Neural cell (in vitro differentiated cells): ENCODE measurements around the gene SIRPG. TPM values are rescaled to one million over a fixed set of nuclear protein-coding genes. Genes with fewer than 3 reads are reported as not detected.

ENCODE experiments used
- H2AFZ ChIP-seq: fragments of 200-600, 300-800 bp; sonication (generic), shearing (Covaris generic); 2 replicates; pipeline ENCODE4 v1.6.0; 2014; ENCODE audit warnings: low read depth, mild to moderate bottlenecking, antibody characterized with exemption, low read length, moderate library complexity
- H3F3A ChIP-seq: fragments of 200-600 bp; shearing (Covaris generic); 2 replicates; pipeline ENCODE4 v1.6.1; 2016; ENCODE audit warnings: mild to moderate bottlenecking, moderate library complexity, mixed read lengths, antibody characterized with exemption, low read length; ENCODE audit not compliant: insufficient read depth, poor library complexity, severe bottlenecking
- H3K27ac ChIP-seq: fragments of 200-600, 300-800 bp; sonication (generic), shearing (Covaris generic); 2 replicates; pipeline ENCODE4 v1.5.1; 2014; ENCODE audit warnings: mild to moderate bottlenecking, low read length, moderate library complexity
- H3K27me3 ChIP-seq: fragments of 300-800, 200-600 bp; sonication (generic), shearing (Covaris generic); 2 replicates; pipeline ENCODE4 v1.6.0; 2014; ENCODE audit warnings: mild to moderate bottlenecking, low read depth, low read length, moderate library complexity; ENCODE audit not compliant: insufficient read depth
- H3K36me3 ChIP-seq: fragments of 300-800, 200-600 bp; sonication (generic), shearing (Covaris generic); 2 replicates; pipeline ENCODE4 v1.5.1; 2014; ENCODE audit warnings: mild to moderate bottlenecking, antibody characterized with exemption, low read length, moderate library complexity; ENCODE audit not compliant: insufficient read depth
- H3K4me2 ChIP-seq: fragments of 300-800, 200-600 bp; sonication (generic), shearing (Covaris generic); 2 replicates; pipeline ENCODE4 v1.6.0; 2014; ENCODE audit warnings: mild to moderate bottlenecking, low read length
- H3K4me3 ChIP-seq: fragments of 300-800, 200-600 bp; sonication (generic), shearing (Covaris generic); 2 replicates; pipeline ENCODE4 v1.5.1; 2014; ENCODE audit warnings: mild to moderate bottlenecking, low read length, moderate library complexity
- H3K79me2 ChIP-seq: fragments of 200-600 bp; shearing (Covaris generic); replicated peaks from 2 replicates; pipeline ENCODE4 v1.6.0; 2014; ENCODE audit warnings: mild to moderate bottlenecking, low read length, moderate library complexity; ENCODE audit not compliant: insufficient read depth
- H3K9ac ChIP-seq: fragments of 300-800, 200-600 bp; sonication (generic), shearing (Covaris generic); 2 replicates; pipeline ENCODE4 v1.6.1; 2016; ENCODE audit warnings: mild to moderate bottlenecking, low read length, mixed read lengths
- H3K9me2 ChIP-seq: fragments of 200-600 bp; shearing (Covaris generic); 2 replicates; pipeline ENCODE4 v1.6.1; 2016; ENCODE audit warnings: mild to moderate bottlenecking, low read length, mixed read lengths; ENCODE audit not compliant: insufficient read depth
- H3K9me3 ChIP-seq: fragments of 200-600, 300-800 bp; sonication (generic), shearing (Covaris generic); 2 replicates; pipeline ENCODE4 v1.6.1; 2016; ENCODE audit warnings: mild to moderate bottlenecking, mixed run types, low read length, moderate library complexity, mixed read lengths
- H4K20me1 ChIP-seq: fragments of 200-600 bp; shearing (Covaris generic); 2 replicates; pipeline ENCODE4 v1.6.1; 2016; ENCODE audit warnings: mild to moderate bottlenecking, mixed run types; ENCODE audit not compliant: insufficient read depth
- EP300 ChIP-seq: fragments of 450-650 bp; conservative IDR thresholded peaks from 2 replicates; pipeline ENCODE4 v1.6.1; 2014; ENCODE audit warnings: antibody characterized with exemption, mild to moderate bottlenecking, moderate library complexity; ENCODE audit not compliant: poor library complexity, severe bottlenecking
- EZH2 ChIP-seq: fragments of 200-600, 300-800 bp; shearing (Covaris generic), sonication (generic); IDR thresholded peaks from 2 replicates; pipeline ENCODE4 v1.6.1; 2014; ENCODE audit warnings: antibody characterized with exemption, low read length, borderline replicate concordance, mild to moderate bottlenecking; ENCODE audit not compliant: insufficient read depth, poor library complexity, severe bottlenecking
- MXI1 ChIP-seq: fragments of 450-650 bp; conservative IDR thresholded peaks from 2 replicates; pipeline ENCODE4 v1.6.1; 2014; ENCODE audit warnings: antibody characterized with exemption, mild to moderate bottlenecking; ENCODE audit not compliant: poor library complexity, severe bottlenecking
- POLR2AphosphoS5 ChIP-seq: IDR thresholded peaks from 2 replicates; pipeline ENCODE4 v1.6.1; 2012
- RAD21 ChIP-seq: fragments of 450-650 bp; conservative IDR thresholded peaks from 2 replicates; pipeline ENCODE4 v1.6.1; 2014; ENCODE audit warnings: antibody characterized with exemption, mild to moderate bottlenecking, moderate library complexity
- SMC3 ChIP-seq: fragments of 450-650 bp; conservative IDR thresholded peaks from 2 replicates; pipeline ENCODE4 v1.6.1; 2014; ENCODE audit warnings: antibody characterized with exemption, mild to moderate bottlenecking, moderate library complexity; ENCODE audit not compliant: poor library complexity
- TAF1 ChIP-seq: IDR thresholded peaks from 2 replicates; pipeline ENCODE4 v1.6.1; 2012; ENCODE audit warnings: low read depth
- polyA plus RNA-seq: library from polyadenylated mRNA; depleted of rRNA; stranded (reverse); fragments of >200 nt; gene quantifications from 2 replicates; pipeline ENCODE4 v1.2.3, GENCODE V29; 2014
- TF ChIP-seq, protein P1 (sequence below): IDR thresholded peaks from 2 replicates; pipeline ENCODE4 v1.6.1; 2012; ENCODE audit warnings: borderline replicate concordance
- TF ChIP-seq, protein P2 (sequence below): fragments of 450-650 bp; IDR thresholded peaks from 2 replicates; pipeline ENCODE4 v1.5.1; 2014; ENCODE audit warnings: antibody characterized with exemption, mild to moderate bottlenecking, moderate library complexity; ENCODE audit not compliant: poor library complexity, severe bottlenecking

Gene SIRPG
- polyA plus RNA-seq, 1 donor from 2014 or later: not detected

- H3K9me3 ChIP-seq: no peaks in the 10 kb centered on the region
- TF ChIP-seq RAD21: no peak
- TF ChIP-seq POLR2AphosphoS5: no peak
- H3K4me2 ChIP-seq: no peak overlapping the region
- no peaks in the 10 kb centered on the region for H3K79me2 ChIP-seq
- no peak overlapping the region for H3K27ac ChIP-seq
- no peak overlapping the region for H3K4me3 ChIP-seq
- H3K27me3 ChIP-seq: no peaks in the 10 kb centered on the region
- no peaks in the 10 kb centered on the region for H4K20me1 ChIP-seq
- no peaks in the 10 kb centered on the region for H3K9me2 ChIP-seq
- H3F3A ChIP-seq: no peaks in the 10 kb centered on the region
- H2AFZ ChIP-seq: no peak overlapping the region
- no peaks in the 10 kb centered on the region for H3K36me3 ChIP-seq
- H3K9ac ChIP-seq: no peak overlapping the region
Measured at GRCh38 chr20:1686151-1686748, 28.7 kb upstream of the SIRPG start.

- Histone ChIP-seq H3K4me3 (no peak overlapping the region), H3F3A (no peaks in the 10 kb centered on the region), H3K79me2 (no peaks in the 10 kb centered on the region), H2AFZ (no peak overlapping the region), H3K36me3 (no peaks in the 10 kb centered on the region), H3K9ac (no peak overlapping the region), H3K27me3 (no peaks in the 10 kb centered on the region), H4K20me1 (no peaks in the 10 kb centered on the region), H3K9me3 (no peaks in the 10 kb centered on the region), H3K9me2 (no peaks in the 10 kb centered on the region), H3K4me2 (no peak overlapping the region), H3K27ac (no peak overlapping the region)
- no peak for TF ChIP-seq SMC3
Measured at GRCh38 chr20:1685304-1686052, 27.9 kb upstream of the SIRPG start.

GRCh38 chr20:1684872-1685271 is 27.3 kb upstream of the SIRPG start:
- H3K27ac ChIP-seq: no peak overlapping the region
- no peak overlapping the region for H3K4me2 ChIP-seq
- H3F3A ChIP-seq: no peaks in the 10 kb centered on the region
- H4K20me1 ChIP-seq: no peaks in the 10 kb centered on the region
- no peak overlapping the region for H3K4me3 ChIP-seq
- no peaks in the 10 kb centered on the region for H3K36me3 ChIP-seq
- H3K9ac ChIP-seq: no peak overlapping the region
- no peaks in the 10 kb centered on the region for H3K27me3 ChIP-seq
- H3K79me2 ChIP-seq: no peaks in the 10 kb centered on the region
- no peaks in the 10 kb centered on the region for H3K9me2 ChIP-seq
- H2AFZ ChIP-seq: no peak overlapping the region
- H3K9me3 ChIP-seq: no peaks in the 10 kb centered on the region
- TF ChIP-seq MXI1 (no peak), EP300 (no peak), RAD21 (no peak), POLR2AphosphoS5 (no peak), SMC3 (no peak), TAF1 (no peak), EZH2 (no peak)
- TF ChIP-seq, protein P1, sequence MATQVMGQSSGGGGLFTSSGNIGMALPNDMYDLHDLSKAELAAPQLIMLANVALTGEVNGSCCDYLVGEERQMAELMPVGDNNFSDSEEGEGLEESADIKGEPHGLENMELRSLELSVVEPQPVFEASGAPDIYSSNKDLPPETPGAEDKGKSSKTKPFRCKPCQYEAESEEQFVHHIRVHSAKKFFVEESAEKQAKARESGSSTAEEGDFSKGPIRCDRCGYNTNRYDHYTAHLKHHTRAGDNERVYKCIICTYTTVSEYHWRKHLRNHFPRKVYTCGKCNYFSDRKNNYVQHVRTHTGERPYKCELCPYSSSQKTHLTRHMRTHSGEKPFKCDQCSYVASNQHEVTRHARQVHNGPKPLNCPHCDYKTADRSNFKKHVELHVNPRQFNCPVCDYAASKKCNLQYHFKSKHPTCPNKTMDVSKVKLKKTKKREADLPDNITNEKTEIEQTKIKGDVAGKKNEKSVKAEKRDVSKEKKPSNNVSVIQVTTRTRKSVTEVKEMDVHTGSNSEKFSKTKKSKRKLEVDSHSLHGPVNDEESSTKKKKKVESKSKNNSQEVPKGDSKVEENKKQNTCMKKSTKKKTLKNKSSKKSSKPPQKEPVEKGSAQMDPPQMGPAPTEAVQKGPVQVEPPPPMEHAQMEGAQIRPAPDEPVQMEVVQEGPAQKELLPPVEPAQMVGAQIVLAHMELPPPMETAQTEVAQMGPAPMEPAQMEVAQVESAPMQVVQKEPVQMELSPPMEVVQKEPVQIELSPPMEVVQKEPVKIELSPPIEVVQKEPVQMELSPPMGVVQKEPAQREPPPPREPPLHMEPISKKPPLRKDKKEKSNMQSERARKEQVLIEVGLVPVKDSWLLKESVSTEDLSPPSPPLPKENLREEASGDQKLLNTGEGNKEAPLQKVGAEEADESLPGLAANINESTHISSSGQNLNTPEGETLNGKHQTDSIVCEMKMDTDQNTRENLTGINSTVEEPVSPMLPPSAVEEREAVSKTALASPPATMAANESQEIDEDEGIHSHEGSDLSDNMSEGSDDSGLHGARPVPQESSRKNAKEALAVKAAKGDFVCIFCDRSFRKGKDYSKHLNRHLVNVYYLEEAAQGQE: no peak
- TF ChIP-seq, protein P2, sequence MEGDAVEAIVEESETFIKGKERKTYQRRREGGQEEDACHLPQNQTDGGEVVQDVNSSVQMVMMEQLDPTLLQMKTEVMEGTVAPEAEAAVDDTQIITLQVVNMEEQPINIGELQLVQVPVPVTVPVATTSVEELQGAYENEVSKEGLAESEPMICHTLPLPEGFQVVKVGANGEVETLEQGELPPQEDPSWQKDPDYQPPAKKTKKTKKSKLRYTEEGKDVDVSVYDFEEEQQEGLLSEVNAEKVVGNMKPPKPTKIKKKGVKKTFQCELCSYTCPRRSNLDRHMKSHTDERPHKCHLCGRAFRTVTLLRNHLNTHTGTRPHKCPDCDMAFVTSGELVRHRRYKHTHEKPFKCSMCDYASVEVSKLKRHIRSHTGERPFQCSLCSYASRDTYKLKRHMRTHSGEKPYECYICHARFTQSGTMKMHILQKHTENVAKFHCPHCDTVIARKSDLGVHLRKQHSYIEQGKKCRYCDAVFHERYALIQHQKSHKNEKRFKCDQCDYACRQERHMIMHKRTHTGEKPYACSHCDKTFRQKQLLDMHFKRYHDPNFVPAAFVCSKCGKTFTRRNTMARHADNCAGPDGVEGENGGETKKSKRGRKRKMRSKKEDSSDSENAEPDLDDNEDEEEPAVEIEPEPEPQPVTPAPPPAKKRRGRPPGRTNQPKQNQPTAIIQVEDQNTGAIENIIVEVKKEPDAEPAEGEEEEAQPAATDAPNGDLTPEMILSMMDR: no peak
